Measurements from ENCODE around the gene MAGEA4. TPM values are rescaled to one million over a fixed set of nuclear protein-coding genes. Genes with fewer than 3 reads are reported as not detected.

Gene MAGEA4
- total RNA-seq, 1 experiment from 2014 or later: not detected

DNA sequence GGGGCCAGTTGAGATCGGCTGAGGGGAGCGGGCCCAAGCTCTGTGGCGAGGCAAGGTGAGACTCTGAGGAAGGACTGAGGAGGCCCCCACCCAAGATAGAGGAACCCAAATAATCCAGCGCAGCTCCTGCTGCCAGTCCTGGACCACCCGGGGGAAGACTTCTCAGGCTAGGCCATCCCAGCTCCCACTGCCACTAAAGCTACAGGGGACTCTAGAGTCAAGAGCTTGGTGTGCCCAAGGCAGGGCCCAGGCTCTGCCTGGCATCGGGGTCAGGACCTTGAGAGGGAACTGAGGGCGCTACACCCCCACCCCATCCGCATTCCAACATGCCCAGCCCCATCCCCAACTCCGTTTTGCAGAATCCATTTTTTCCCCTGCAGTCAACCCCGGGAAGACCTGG is 8.6 kb downstream of the MAGEA4 start:
- Histone ChIP-seq H3K36me3 (ENCODE audit: low read depth) (0 out of 2 replicates have a peak, but pooled peaks cover 5% of the 10 kb centered on the region), H3K9me3 (ENCODE audit: insufficient read depth, low read depth) (no peaks in the 10 kb centered on the region), H3F3A (ENCODE audit: insufficient read depth, low read depth) (peaks cover 21% of the 10 kb centered on the region), H3K27ac (no peak overlapping the region), H2AFZ (no peak overlapping the region), H3K27me3 (ENCODE audit: insufficient read depth, low read depth) (no peaks in the 10 kb centered on the region), H3K4me2 (peak overlapping the region; percentile 84), H3K9me2 (ENCODE audit: insufficient read depth) (no peaks in the 10 kb centered on the region), H4K20me1 (ENCODE audit: insufficient read depth) (peaks cover 18% of the 10 kb centered on the region; the same call in 1 of the 2 replicates), H3K79me2 (ENCODE audit: low read depth) (peaks cover 32% of the 10 kb centered on the region), H3K4me3 (no peak overlapping the region; the same call in 1 of the 2 replicates), H3K4me1 (replicated peaks; ENCODE audit: insufficient read depth) (no peaks in the 10 kb centered on the region)
- no peak for DNase-seq
- no peak for TF ChIP-seq EZH2 (IDR thresholded peaks at IDR 0.05; ENCODE audit: low read depth)
- TF ChIP-seq, protein P1, sequence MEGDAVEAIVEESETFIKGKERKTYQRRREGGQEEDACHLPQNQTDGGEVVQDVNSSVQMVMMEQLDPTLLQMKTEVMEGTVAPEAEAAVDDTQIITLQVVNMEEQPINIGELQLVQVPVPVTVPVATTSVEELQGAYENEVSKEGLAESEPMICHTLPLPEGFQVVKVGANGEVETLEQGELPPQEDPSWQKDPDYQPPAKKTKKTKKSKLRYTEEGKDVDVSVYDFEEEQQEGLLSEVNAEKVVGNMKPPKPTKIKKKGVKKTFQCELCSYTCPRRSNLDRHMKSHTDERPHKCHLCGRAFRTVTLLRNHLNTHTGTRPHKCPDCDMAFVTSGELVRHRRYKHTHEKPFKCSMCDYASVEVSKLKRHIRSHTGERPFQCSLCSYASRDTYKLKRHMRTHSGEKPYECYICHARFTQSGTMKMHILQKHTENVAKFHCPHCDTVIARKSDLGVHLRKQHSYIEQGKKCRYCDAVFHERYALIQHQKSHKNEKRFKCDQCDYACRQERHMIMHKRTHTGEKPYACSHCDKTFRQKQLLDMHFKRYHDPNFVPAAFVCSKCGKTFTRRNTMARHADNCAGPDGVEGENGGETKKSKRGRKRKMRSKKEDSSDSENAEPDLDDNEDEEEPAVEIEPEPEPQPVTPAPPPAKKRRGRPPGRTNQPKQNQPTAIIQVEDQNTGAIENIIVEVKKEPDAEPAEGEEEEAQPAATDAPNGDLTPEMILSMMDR (conservative IDR thresholded peaks at IDR 0.05): no peak
- ChIA-PET CTCF (no interaction called here), POLR2A (ENCODE audit: unreplicated experiment) (no interaction called here)
- intact Hi-C loops (cut with micrococcal nuclease; ENCODE audit: unreplicated experiment): no loop called here
- no TSS peak for BruUV-seq (replicated peaks)

DNA sequence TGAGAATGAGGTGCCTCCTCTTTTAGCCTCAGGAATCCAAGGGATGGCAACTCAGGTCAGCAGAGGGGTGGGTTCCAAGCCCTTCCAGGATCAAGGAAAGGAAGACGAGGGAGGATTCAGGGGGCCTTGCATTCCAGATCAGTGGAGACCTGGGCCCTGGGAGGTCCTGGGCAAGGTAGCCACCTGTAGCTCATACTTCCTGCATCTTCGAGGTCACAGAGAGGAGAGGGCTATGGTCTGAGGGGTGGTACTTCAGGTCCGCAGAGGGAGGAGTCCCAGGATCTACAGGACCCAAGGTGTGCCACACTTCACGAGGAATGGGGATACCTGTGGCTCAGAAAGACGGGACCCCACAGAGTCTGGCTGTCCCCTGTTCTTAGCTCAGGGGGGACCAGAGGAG is 9.2 kb downstream of the MAGEA4 start:
- Histone ChIP-seq H3K79me2 (ENCODE audit: low read depth) (peaks cover 32% of the 10 kb centered on the region), H2AFZ (no peak overlapping the region), H3K27me3 (ENCODE audit: insufficient read depth, low read depth) (no peaks in the 10 kb centered on the region), H3F3A (ENCODE audit: insufficient read depth, low read depth) (peaks cover 25% of the 10 kb centered on the region), H3K36me3 (ENCODE audit: low read depth) (0 out of 2 replicates have a peak, but pooled peaks cover 5% of the 10 kb centered on the region), H3K4me1 (replicated peaks; ENCODE audit: insufficient read depth) (no peaks in the 10 kb centered on the region), H3K4me2 (no peak overlapping the region), H3K4me3 (no peak overlapping the region), H3K27ac (no peak overlapping the region), H3K9me2 (ENCODE audit: insufficient read depth) (no peaks in the 10 kb centered on the region), H4K20me1 (ENCODE audit: insufficient read depth) (peaks cover 18% of the 10 kb centered on the region; the same call in 1 of the 2 replicates), H3K9me3 (ENCODE audit: insufficient read depth, low read depth) (no peaks in the 10 kb centered on the region)
- ChIA-PET CTCF (no interaction called here), POLR2A (ENCODE audit: unreplicated experiment) (no interaction called here)
- no TSS peak for BruUV-seq (replicated peaks)
- DNase-seq: no peak
- TF ChIP-seq, protein P1 (conservative IDR thresholded peaks at IDR 0.05): no peak
- TF ChIP-seq EZH2 (IDR thresholded peaks at IDR 0.05; ENCODE audit: low read depth): no peak
- intact Hi-C loops (cut with micrococcal nuclease; ENCODE audit: unreplicated experiment): no loop called here

DNA sequence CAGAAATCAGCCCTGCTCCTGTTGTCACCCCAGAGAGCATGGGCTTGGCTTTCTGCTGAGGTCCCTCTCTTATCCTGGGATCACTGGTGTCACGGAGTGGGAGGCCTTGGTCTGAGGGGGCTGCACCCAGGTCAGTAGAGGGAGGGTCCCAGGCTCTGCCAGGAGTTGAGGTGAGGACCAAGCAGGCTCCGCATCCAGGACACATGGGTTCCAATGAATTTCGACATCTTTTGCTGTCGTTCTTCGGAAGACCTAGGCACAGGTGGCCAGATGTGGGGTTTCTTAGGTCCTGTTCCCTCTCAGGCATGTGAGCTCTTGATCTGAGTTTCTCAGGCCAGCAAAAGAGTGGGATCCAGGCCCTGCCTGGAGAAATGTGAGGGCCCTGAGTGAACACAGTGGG is 10.0 kb downstream of the MAGEA4 start:
- Histone ChIP-seq H3K4me2 (no peak overlapping the region), H3K36me3 (ENCODE audit: low read depth) (0 out of 2 replicates have a peak, but pooled peaks cover 5% of the 10 kb centered on the region), H3K4me3 (no peak overlapping the region), H3K9me3 (ENCODE audit: insufficient read depth, low read depth) (no peaks in the 10 kb centered on the region), H2AFZ (no peak overlapping the region), H3K27ac (no peak overlapping the region), H3K9me2 (ENCODE audit: insufficient read depth) (no peaks in the 10 kb centered on the region), H3K79me2 (ENCODE audit: low read depth) (peaks cover 32% of the 10 kb centered on the region), H3K27me3 (ENCODE audit: insufficient read depth, low read depth) (no peaks in the 10 kb centered on the region), H3F3A (ENCODE audit: insufficient read depth, low read depth) (peaks cover 25% of the 10 kb centered on the region), H3K4me1 (replicated peaks; ENCODE audit: insufficient read depth) (no peaks in the 10 kb centered on the region), H4K20me1 (ENCODE audit: insufficient read depth) (peaks cover 18% of the 10 kb centered on the region; the same call in 1 of the 2 replicates)
- ChIA-PET CTCF (no interaction called here), POLR2A (ENCODE audit: unreplicated experiment) (no interaction called here)
- DNase-seq: no peak
- intact Hi-C loops (cut with micrococcal nuclease; ENCODE audit: unreplicated experiment): no loop called here
- TF ChIP-seq EZH2 (IDR thresholded peaks at IDR 0.05; ENCODE audit: low read depth): no peak
- TF ChIP-seq, protein P1 (conservative IDR thresholded peaks at IDR 0.05): no peak
- no TSS peak for BruUV-seq (replicated peaks)
